GM21447 (cell line): ENCODE measurements around the gene SCN4A.
"Not testable (repeated sequence)": the region's sequence is repeated elsewhere in the genome, so short reads cannot be mapped to it uniquely, and the experiment has no call there.

Source experiments
- ATAC-seq: cut with Tn5 transposase; IDR thresholded peaks from one replicate; pipeline ENCODE4 v1.9.1; 2021; ENCODE audit not compliant: unreplicated experiment

SCN4A gene

DNA sequence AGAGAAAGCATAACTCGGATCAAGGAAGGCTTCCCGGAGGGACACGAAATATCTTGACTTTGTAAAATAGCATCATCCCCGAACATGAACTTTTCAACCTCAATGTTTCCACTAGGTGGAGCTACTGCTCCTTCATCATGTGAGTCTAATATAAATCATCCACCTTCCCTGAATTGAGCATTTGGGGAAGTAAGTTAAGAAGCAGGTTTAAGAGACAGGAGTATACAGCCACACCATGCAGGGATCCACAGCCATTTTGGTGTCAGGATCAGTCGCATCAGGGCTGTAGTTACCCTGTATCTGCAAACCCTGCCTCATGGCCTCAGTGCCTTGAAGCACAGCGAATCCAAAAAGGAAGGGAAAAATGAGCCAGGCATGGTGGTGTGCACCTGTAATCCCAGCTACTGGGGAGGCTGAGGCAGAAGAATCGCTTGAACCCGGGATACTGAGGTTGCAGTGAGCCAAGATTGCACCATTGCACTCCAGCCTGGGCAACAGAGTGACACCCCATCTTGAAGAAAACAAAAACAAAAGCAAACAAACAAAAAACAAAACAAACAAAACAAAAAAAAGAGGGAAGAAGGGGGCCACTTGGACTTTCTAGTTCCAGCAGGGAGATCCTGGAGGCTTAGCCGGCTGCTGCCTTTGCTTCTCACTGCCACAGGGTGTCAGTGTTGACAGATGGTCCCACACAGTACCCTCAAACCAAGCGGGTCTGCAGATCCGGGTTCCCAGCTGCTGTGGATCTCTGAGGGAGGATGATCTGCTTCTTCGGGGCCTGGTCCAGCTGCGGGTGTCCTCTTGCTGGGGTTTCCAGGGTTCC is 83.5 kb downstream of the SCN4A start:
- not testable (repeated sequence) for ATAC-seq
